Measurements from ENCODE around the gene POLA1. TPM values are rescaled to one million over a fixed set of nuclear protein-coding genes. Genes with fewer than 3 reads are reported as not detected.

POLA1 gene
- total RNA-seq, 1 donor: 7.8 TPM

DNA sequence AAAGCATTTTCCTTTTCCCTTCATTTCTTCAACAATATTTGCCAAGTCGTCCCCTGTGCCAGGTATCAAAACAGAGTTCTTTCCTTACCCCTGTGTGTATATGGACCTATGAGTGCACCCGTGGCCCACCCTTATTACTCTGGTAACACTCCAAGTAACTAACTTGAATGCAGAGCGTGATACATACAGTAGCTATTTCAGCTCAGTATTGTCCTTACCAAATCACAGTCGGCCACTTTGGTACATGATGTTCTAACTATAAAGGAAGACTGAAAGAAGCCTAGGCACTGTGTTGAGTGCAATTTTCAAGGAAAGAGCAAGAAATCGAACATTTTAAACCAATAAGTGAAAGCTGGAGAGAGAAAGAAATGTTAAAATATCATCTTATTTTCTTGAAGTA is 233.7 kb downstream of the POLA1 start:
- Histone ChIP-seq H3K4me3 (ENCODE audit: low read length) (no peak overlapping the region), H3K9me3 (ENCODE audit: low read depth, low read length) (no peaks in the 10 kb centered on the region), H3K27me3 (ENCODE audit: insufficient read depth, low read length) (no peaks in the 10 kb centered on the region), H3K4me1 (ENCODE audit: insufficient read depth, low read length) (no peaks in the 10 kb centered on the region)

DNA sequence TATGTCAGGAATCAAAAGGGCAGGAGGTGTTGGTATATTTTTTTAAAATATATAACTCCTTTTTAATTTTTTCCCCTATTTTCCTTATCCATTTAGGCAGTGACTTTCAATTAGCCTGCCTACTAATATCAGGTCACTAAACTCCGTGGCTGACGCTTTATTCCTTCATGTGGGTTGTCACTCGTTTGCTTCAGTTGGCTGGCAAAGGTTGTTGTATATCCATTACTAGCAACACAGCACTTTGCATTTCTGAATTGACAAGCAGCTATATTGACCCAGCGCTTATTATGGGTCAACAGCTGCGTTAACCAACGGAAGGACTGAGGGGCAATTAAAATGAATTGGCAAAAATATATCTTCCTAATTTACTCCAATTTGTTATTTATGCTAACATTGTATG is 234.4 kb downstream of the POLA1 start:
- no peaks in the 10 kb centered on the region for H3K9me3 ChIP-seq (ENCODE audit: low read depth, low read length)
- no peak overlapping the region for H3K4me3 ChIP-seq (ENCODE audit: low read length)
- no peaks in the 10 kb centered on the region for H3K4me1 ChIP-seq (ENCODE audit: insufficient read depth, low read length)
- no peaks in the 10 kb centered on the region for H3K27me3 ChIP-seq (ENCODE audit: insufficient read depth, low read length)

DNA sequence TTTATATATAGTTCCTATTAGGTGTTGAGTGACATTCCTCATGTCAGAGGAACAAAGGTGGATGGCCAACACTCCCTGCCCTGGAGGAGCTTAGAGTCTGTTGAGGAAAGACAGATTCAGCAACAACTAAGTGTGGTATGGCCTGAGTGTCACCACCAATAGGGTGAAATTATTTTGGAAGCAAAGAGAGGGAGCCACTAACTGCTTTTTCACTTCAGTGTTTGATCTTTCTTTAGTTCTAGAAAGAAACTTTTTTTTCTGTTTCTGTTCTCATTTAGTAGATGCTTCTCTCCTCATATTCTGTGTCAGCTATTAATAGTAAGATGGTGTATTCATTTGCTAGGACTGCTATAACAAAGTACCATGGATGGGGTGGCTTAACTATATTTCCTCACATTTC is 240.6 kb downstream of the POLA1 start:
- no peaks in the 10 kb centered on the region for H3K4me1 ChIP-seq (ENCODE audit: insufficient read depth, low read length)
- no peaks in the 10 kb centered on the region for H3K27me3 ChIP-seq (ENCODE audit: insufficient read depth, low read length)
- H3K4me3 ChIP-seq (ENCODE audit: low read length): no peak overlapping the region
- no peaks in the 10 kb centered on the region for H3K9me3 ChIP-seq (ENCODE audit: low read depth, low read length)

DNA sequence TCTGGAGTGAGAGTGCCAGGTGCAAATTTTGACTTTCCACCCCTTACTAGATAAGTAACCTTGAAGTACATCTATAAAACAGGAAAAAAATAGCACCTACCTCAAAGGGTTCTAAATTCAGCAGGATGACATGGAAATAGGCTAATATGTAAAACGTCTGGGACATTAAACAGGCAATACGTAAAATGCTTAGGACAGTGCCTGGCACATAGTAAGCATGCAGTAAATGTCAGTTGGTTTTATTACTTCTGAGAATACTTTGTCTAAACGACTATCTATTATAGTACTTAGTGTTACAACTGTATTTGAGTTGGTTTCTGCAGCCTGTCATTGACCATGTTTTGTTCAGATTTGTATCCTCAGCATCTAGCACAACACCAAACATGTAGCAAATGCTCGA is 251.3 kb downstream of the POLA1 start:
- Histone ChIP-seq H3K4me3 (ENCODE audit: low read length) (no peak overlapping the region), H3K4me1 (ENCODE audit: insufficient read depth, low read length) (no peaks in the 10 kb centered on the region), H3K27me3 (ENCODE audit: insufficient read depth, low read length) (no peaks in the 10 kb centered on the region), H3K9me3 (ENCODE audit: low read depth, low read length) (no peaks in the 10 kb centered on the region)

DNA sequence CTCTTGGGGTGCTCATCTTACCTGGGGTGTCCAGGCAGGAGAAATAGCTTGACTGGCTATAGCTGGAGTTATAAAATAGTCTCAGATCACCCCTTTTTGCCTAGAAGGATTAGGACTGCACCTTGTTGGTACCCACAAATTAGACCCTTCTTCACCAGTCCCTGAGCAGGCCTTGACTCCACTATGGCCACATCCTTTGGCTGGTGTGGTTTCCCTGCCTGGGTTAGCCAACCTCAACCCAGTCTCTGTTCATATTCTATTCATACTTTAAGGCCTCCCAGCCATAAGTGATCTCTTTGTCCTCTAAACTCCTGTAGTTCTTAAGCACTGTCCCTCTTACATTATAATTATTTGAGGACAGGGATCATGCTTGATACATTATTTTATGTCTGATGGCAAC is 252.7 kb downstream of the POLA1 start:
- no peaks in the 10 kb centered on the region for H3K9me3 ChIP-seq (ENCODE audit: low read depth, low read length)
- no peak overlapping the region for H3K4me3 ChIP-seq (ENCODE audit: low read length)
- H3K4me1 ChIP-seq (ENCODE audit: insufficient read depth, low read length): no peaks in the 10 kb centered on the region
- H3K27me3 ChIP-seq (ENCODE audit: insufficient read depth, low read length): no peaks in the 10 kb centered on the region

DNA sequence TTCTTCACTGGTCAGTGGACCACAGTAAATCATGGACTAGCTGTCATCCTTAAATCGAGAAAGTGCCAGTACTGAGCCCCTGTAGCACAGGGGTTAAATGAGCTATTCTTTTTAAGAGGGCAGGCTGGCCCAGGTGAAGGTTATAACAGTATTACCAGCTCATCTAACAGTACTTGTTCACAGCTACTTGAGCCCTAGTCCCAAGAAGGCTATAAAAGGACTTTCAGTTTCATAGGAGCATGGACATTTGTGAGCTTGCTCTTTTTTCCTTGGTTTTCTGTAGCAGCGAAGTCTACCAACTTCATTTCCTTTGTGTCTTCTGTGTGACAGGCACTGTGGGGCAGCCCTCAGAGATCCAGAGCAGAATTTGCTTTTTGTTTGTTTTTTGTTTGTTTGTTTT is 261.0 kb downstream of the POLA1 start:
- Histone ChIP-seq H3K27me3 (ENCODE audit: insufficient read depth, low read length) (no peaks in the 10 kb centered on the region), H3K4me3 (ENCODE audit: low read length) (no peak overlapping the region), H3K4me1 (ENCODE audit: insufficient read depth, low read length) (no peaks in the 10 kb centered on the region), H3K9me3 (ENCODE audit: low read depth, low read length) (no peaks in the 10 kb centered on the region)

DNA sequence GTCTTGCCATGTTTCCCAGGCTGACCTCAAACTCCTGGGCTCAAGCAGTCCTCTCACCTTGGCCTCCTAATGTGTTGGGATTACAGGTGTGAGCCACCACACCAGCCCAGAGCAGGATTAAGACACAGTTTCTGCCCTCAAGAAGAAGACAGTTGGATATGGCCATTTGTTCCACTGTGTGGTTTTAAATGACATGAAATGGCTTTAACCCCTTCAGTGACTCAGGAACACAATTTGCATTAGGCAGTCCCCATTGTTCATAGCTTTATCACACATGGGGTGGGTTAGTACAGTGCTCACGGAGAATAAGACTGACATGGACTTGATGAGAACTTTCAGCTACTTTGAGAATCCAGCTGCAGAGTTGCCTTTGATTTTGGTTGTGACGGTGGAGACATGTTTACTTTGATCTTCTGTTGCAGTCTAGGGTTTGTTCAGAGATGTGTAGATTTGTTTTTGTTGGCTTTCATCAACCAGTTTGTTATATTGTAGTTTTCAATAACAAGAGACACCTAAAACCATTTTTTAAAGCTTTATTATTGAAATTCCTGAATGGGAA is 261.7 kb downstream of the POLA1 start:
- Histone ChIP-seq H3K4me3 (ENCODE audit: low read length) (no peak overlapping the region), H3K9me3 (ENCODE audit: low read depth, low read length) (no peaks in the 10 kb centered on the region), H3K27me3 (ENCODE audit: insufficient read depth, low read length) (no peaks in the 10 kb centered on the region), H3K4me1 (ENCODE audit: insufficient read depth, low read length) (no peaks in the 10 kb centered on the region)

DNA sequence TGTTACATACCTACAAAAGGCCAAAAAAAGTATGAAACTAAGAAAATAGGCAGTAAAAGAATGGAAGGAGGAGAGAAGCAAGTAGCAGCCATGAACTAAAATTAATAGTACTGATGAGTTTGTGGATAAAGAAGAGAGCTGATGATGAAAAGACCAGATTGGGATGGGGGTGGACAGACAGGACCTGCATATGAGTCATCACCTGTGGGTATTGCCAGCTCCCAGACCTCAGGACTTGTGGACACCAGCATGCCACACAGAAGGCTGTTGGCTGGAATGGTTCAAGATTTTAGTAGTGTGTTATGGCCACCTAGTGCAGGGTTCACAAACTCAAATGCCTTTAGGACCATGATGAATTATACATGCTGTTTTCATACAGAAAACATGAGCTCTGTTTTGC is 263.1 kb downstream of the POLA1 start:
- no peaks in the 10 kb centered on the region for H3K27me3 ChIP-seq (ENCODE audit: insufficient read depth, low read length)
- no peaks in the 10 kb centered on the region for H3K9me3 ChIP-seq (ENCODE audit: low read depth, low read length)
- no peak overlapping the region for H3K4me3 ChIP-seq (ENCODE audit: low read length)
- no peaks in the 10 kb centered on the region for H3K4me1 ChIP-seq (ENCODE audit: insufficient read depth, low read length)

DNA sequence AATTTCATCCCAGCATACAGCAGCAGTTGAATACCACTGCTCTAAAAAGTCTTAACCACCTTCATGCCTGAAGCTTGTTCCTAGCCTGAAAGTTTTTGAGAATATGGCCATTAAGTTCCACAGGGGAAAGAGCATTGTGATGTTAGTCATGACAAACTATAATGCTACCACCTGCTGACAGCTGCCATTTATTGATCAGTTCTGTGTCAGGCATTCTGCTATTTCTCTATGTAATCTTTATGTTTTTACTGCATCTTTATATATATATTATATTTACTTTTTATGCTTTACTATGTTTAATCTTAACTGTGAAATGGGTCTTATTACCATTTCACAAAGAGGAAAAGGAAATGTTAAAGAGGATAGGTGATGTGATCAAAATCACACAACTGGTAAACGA is 268.1 kb downstream of the POLA1 start:
- Histone ChIP-seq H3K27me3 (ENCODE audit: insufficient read depth, low read length) (no peaks in the 10 kb centered on the region), H3K4me3 (ENCODE audit: low read length) (no peak overlapping the region), H3K4me1 (ENCODE audit: insufficient read depth, low read length) (no peaks in the 10 kb centered on the region)

DNA sequence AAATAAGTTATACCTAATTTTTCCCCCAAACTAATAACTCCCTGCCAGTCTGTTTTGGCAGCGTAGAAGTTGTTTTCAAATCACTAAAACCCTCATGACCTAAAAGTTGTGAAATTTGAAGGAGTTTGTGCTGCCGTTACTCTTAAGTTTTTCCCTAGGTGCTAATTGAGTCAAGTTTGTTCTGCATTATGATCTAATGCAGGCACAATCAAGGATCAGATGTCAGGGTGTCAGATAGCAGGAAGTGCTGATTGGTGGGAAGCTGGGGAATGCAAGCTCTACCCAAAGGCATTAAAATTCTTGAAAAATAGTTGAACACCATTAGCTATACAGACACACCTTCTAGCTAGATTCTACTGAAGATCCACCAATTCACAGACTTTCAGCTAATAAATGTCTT is 270.1 kb downstream of the POLA1 start:
- Histone ChIP-seq H3K9me3 (ENCODE audit: low read depth, low read length) (no peaks in the 10 kb centered on the region), H3K27me3 (ENCODE audit: insufficient read depth, low read length) (no peaks in the 10 kb centered on the region), H3K4me3 (ENCODE audit: low read length) (no peak overlapping the region), H3K4me1 (ENCODE audit: insufficient read depth, low read length) (no peaks in the 10 kb centered on the region)

More for the DNA sequence above, 268.1 kb downstream of the POLA1 start:
- H3K9me3 ChIP-seq (ENCODE audit: low read depth, low read length): no peaks in the 10 kb centered on the region

DNA sequence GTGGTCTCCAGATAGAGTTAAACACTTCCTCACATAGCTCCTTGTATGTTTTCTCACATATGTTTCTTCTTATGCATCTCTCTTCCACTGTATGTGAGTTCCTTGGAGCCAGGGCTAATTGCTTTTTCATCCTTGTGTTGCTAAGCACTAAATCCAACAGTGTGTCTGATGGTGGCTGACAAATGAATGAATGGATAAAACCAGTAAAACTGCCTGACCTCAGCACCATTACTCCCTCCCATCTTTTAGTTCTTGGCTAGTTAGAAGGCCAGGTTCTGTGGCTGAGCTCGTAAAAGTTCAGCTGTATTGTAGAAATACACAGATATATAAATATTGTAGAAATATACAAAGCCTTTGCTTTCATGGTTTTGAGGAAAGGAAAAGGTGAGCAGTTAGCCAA is 271.7 kb downstream of the POLA1 start:
- no peaks in the 10 kb centered on the region for H3K4me1 ChIP-seq (ENCODE audit: insufficient read depth, low read length)
- H3K9me3 ChIP-seq (ENCODE audit: low read depth, low read length): no peaks in the 10 kb centered on the region
- no peaks in the 10 kb centered on the region for H3K27me3 ChIP-seq (ENCODE audit: insufficient read depth, low read length)
- H3K4me3 ChIP-seq (ENCODE audit: low read length): no peak overlapping the region

DNA sequence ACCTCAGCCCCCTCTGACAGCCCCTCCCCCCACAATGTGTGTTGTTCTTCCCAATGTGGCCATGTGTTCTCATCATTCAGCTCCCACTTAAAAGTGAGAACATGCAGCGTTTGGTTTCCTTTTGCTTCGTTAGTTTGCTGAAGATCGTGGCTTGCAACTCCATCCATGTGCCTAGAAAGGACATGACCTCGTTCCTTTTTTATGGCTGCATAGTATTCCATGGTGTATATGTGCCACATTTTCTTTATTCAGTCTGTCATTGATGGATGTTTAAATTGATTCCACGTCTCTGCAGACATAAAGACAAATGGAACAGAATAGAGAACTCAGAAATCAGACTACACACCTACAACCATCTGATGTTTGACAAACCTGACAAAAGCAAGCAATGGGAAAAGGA is 276.1 kb downstream of the POLA1 start:
- Histone ChIP-seq H3K4me3 (ENCODE audit: low read length) (no peak overlapping the region), H3K9me3 (ENCODE audit: low read depth, low read length) (no peaks in the 10 kb centered on the region), H3K4me1 (ENCODE audit: insufficient read depth, low read length) (no peaks in the 10 kb centered on the region), H3K27me3 (ENCODE audit: insufficient read depth, low read length) (no peaks in the 10 kb centered on the region)

DNA sequence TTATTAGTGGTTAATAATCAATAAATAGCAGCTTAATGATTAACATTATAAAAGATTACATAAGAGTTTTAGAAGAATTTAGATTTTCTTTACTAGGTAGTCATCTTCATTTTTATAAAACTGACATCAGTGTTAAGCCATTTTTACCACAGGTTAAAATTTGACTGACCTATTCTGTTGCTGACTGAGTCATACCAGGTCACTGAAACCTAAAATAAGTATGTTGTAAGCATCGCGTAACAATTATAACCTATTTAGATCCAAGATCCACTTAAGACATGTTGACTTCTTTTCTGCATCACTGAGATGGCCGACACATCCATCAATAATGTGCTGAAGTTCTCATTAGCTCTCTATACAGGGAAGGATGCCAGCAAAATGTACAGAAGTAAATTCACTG is 285.4 kb downstream of the POLA1 start:
- no peak overlapping the region for H3K4me3 ChIP-seq (ENCODE audit: low read length)

DNA sequence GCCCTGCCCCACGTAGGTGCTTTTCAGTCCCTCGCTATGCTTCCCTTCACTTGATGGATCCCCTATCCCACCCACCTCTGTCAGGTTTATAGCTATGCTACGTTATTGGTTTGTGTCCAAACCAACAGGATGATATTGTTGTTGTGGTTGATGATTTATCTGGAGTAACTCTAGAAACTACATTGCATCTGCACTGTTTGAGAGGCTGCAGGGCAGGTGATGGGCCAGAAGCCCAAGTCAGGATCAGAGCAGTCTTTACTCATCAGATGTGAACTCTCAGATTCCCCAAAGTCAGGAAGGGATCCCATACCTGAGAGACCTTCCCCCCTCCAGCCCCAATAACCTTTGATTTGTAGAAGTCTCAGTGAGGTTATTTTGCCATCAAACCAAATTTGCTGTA is 287.3 kb downstream of the POLA1 start:
- Histone ChIP-seq H3K4me3 (ENCODE audit: low read length) (no peak overlapping the region), H3K9me3 (ENCODE audit: low read depth, low read length) (no peaks in the 10 kb centered on the region), H3K27me3 (ENCODE audit: insufficient read depth, low read length) (no peaks in the 10 kb centered on the region), H3K4me1 (ENCODE audit: insufficient read depth, low read length) (no peaks in the 10 kb centered on the region)

More for the DNA sequence above, 285.4 kb downstream of the POLA1 start:
- Histone ChIP-seq H3K27me3 (ENCODE audit: insufficient read depth, low read length) (no peaks in the 10 kb centered on the region), H3K9me3 (ENCODE audit: low read depth, low read length) (no peaks in the 10 kb centered on the region), H3K4me1 (ENCODE audit: insufficient read depth, low read length) (no peaks in the 10 kb centered on the region)

DNA sequence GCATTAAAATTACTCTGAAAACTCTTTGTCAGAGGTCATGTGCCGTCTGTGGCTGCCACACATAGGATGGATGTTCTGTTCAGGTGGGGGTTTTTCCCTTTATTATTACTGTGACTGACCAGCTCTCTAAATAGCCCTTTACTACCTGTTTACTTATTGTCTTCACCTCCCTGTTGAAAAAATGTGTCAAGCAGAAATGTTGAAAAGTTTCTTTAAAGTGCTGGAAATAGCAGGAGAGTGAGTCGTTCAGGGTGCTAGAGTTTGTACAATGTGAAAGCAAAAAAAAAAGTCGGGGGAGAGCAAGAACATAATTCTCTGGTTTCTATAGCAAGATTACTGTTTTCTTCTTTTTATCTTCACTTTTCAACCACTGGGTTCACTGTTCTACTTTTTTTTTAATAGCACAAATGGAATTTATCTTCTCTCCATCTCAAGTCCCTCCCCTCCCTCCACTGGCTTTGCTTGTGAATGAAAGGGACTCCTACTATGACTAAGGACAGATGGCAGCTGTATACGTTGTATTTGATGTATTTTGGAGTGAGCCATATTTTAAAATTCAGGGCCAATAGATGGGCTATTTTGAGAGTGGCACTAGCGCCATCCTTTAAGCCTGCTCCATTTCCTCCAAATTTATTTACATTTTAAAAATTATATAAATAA is 288.7 kb downstream of the POLA1 start:
- Histone ChIP-seq H3K9me3 (ENCODE audit: low read depth, low read length) (no peaks in the 10 kb centered on the region), H3K27me3 (ENCODE audit: insufficient read depth, low read length) (no peaks in the 10 kb centered on the region), H3K4me3 (ENCODE audit: low read length) (no peak overlapping the region), H3K4me1 (ENCODE audit: insufficient read depth, low read length) (no peaks in the 10 kb centered on the region)

DNA sequence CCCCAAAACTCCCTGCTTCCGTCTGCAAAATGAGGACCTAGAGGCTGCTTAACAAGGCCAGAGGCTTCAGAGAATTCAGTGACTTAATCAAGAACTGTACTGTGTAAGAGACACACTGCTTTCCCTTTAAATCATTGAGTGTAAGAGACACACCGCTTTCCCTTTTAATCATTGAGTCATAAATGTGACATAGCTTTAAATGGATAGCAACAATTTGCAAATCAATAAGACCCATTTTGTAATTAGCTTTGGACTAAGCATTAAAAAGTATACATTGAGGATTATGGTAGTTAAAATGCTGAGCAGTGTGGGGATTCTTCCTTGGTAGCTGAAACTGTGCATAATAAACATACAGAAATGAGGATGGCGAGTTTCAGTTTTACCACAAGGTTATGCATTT is 290.2 kb downstream of the POLA1 start:
- Histone ChIP-seq H3K9me3 (ENCODE audit: low read depth, low read length) (no peaks in the 10 kb centered on the region), H3K4me3 (ENCODE audit: low read length) (no peak overlapping the region), H3K4me1 (ENCODE audit: insufficient read depth, low read length) (no peaks in the 10 kb centered on the region), H3K27me3 (ENCODE audit: insufficient read depth, low read length) (no peaks in the 10 kb centered on the region)

Data from mononuclear cell (primary cell).